ENCODE data around the gene BABAM2. TPM values are rescaled to one million over a fixed set of nuclear protein-coding genes. Genes with fewer than 3 reads are reported as not detected.
A peak's percentile ranks its signal among the peaks of the same experiment; 100 is the strongest.
"Not testable (repeated sequence)": the region's sequence is repeated elsewhere in the genome, so short reads cannot be mapped to it uniquely, and the experiment has no call there.

The BABAM2 gene
- total RNA-seq, 1 experiment from 2014 or later = 33.1 TPM

DNA sequence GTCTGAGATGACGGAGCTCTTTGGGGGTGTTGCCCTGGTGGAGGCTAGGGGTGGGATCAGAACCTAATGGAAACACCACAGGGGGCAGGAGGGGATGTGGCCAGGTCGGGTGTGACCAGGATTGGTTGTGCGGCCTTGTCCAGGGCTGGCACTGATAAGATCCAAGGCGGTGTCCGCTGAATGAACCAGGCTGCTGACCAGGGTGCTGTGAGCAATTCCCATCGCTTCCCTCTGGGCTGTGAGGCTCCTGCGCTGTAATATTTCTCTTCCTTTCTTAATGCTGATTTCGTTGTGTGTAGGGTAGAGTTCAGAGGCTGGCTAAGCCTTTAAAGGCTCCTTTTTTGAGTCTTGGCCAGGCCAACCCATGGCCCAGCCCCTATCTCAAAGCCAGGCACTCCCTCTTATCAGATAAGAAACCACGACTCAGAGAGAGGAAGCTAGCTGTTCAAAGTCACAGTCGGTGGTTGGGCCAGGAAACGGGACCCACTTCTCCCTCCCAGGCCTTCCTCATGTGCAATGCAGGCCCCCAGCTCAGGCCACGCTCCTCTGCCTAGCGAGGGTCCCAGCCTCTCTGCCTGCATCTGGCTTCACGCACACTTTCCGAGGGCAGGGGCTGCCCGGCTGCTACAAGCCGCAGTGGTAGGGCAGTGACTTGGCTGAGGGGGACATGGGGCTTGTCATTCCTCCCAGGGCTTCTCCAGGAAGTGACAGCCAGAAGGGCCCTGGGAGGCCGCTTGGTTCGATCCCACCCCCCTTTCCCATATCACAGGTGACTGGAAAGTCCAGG, 476.2 kb downstream of the BABAM2 start:
- H3K4me3 ChIP-seq = no peak overlapping the region
- no peak for DNase-seq

DNA sequence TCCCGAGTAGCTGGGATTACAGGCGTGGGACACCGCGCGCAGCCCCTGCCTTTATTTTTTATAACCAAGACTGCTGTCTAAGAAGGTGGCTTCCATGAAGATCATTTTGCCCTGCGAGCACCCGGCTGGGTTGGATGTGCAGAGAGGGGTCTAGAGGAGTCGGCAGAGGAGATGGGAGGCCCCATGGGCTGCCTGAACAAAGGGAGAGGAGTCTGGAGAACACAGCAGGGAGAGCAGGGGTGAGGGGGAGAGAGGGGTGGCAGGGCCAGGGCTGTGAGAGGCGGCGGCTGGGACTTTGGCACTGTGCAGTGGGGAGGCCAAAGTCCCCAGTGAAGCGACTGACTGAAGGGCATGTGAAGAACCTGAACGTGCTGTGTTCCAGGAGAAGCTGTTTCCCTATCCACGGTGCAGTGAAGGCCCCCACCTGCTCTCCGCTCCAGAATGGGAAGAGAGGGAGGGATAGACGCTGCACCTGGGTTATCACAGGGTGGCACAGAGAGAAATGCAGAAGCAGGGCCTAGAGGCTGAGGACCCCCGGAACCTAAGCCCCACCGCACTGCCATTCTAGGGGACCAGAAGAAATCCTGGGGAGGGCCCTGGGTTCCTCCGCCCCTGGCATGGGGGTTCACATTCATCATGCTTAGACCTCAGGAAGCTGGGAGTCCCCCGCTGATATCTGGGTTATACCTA, 477.3 kb downstream of the BABAM2 start:
- Histone ChIP-seq H3K27me3 (no peaks in the 10 kb centered on the region), H3K36me3 (no peaks in the 10 kb centered on the region), H3K9me3 (no peaks in the 10 kb centered on the region), H3K4me3 (no peak overlapping the region)
- DNase-seq = no peak

More for the DNA sequence above, 476.2 kb downstream of the BABAM2 start:
- no peaks in the 10 kb centered on the region for H3K27me3 ChIP-seq
- H3K9me3 ChIP-seq = no peaks in the 10 kb centered on the region
- no peaks in the 10 kb centered on the region for H3K36me3 ChIP-seq

DNA sequence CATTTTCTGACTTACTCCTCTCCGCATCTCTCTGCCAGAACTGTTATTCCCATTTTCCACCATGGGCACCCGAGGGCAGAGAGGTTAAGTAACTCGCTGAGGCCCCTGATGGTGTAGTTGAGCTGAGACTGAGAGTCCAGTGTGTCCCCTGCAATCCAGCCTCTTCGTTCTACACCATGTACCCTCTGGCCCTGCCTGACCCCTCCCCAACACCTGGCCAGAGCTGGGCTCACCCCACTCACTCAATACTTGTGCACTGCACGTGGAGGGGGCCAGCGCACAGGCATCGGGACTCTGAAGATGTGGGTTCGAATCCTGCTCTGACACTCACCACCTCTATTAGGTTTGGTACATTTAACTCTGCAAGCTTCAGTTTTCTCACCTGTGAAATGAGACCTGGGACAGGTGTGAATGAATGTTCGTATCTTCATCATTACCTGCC, 477.8 kb downstream of the BABAM2 start:
- no peak for DNase-seq
- Histone ChIP-seq H3K27me3 (no peaks in the 10 kb centered on the region), H3K4me3 (no peak overlapping the region), H3K36me3 (no peaks in the 10 kb centered on the region), H3K9me3 (no peaks in the 10 kb centered on the region)

DNA sequence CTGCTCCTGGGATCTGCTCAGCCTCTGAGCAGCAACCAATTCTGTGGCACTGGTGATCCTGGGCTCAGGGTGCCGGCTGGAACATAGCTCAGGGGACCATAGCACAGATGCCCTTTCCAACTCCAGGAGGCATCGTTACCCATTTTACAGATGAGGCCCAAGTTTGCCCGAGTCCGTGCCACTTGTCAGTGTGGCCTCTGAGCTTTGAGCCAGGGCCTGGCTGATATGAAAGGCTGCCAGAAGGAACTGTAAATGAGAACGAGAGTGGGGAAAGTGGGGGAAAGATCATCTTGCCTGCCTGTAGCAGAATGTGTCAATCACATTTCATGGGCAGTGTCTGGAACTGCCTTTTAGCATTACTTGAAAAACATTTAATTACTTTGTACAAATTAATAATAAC, 478.8 kb downstream of the BABAM2 start:
- Histone ChIP-seq H3K9me3 (no peaks in the 10 kb centered on the region), H3K36me3 (no peaks in the 10 kb centered on the region), H3K27me3 (no peaks in the 10 kb centered on the region), H3K4me3 (no peak overlapping the region)
- DNase-seq = no peak

DNA sequence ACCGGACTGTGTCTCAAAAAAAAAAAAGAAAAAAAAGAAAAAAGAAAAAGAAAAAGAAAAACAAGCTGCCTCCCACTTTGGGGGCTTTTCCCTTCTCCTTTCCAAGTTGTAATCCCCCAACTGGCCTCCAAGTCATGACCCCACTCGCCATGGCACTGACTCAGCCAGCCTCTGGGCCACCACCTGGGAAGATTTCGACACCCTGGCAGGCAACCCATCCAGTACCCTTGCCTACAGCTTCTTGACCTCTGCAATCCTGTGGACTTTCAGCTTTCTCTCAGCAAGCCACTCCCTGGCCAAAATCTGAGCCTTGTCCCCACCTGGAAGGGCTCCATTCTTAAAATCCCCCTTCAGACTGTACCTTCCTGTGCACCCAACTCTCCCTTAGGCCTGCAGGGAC, 479.8 kb downstream of the BABAM2 start:
- peak; percentile 64 for DNase-seq
- H3K27me3 ChIP-seq = no peaks in the 10 kb centered on the region

DNA sequence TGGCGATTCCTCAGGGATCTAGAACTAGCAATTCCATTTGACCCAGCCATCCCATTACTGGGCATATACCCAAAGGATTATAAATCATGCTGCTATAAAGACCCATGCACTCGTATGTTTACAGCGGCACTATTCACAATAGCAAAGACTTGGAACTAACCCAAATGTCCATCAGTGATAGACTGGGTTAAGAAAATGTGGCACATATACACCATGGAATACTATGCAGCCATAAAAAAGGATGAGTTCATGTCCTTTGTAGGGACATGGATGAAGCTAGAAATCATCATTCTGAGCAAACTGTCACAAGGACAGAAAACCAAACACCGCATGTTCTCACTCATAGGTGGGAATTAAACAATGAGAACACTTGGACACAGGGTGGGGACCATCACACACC, 481.2 kb downstream of the BABAM2 start:
- not testable (repeated sequence) for H3K27me3 ChIP-seq, H3K9me3 ChIP-seq, H3K4me3 ChIP-seq, DNase-seq, H3K36me3 ChIP-seq

More for the DNA sequence above, 479.8 kb downstream of the BABAM2 start:
- H3K4me3 ChIP-seq = no peak overlapping the region
- H3K9me3 ChIP-seq = no peaks in the 10 kb centered on the region
- no peaks in the 10 kb centered on the region for H3K36me3 ChIP-seq

DNA sequence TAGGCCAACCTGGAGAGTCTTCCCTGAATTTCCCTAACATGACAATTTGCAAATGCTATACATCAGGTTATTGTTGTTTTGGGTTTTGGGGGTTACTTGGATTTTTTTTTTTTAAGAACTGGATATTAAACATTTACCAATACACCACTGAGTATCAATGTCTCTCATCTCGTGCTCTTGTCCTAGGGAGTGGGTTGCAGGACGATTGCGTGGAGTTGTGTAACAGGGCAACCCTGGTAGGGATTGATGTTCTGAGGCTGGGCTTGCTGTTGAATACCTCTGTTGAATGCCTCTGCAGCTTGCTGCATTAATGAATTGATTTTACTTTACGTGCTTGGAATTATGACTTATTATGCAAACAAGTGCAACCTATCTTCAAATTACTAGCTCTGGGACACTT, 483.3 kb downstream of the BABAM2 start:
- Histone ChIP-seq H3K4me3 (no peak overlapping the region), H3K9me3 (no peaks in the 10 kb centered on the region), H3K36me3 (no peaks in the 10 kb centered on the region), H3K27me3 (no peaks in the 10 kb centered on the region)
- DNase-seq = no peak

DNA sequence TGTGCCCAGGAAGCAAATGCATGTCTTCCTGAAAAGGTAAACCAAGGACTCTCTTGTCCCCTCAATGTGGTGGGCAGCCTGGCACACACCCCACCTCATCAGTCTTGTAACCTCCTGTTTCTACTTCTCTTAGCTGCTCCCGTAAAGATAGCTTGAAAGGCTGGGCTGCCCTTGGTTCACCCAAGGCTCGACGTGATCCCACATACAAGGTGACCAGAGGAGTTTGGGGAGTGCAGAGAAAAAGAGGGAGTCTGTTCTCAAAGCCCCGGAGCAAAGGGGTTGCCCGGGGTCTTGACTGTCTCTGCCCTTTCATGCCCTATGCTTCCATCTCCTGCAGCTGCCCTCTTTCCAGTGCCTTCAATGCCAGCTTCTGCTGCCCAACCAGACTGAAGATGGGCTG, 483.8 kb downstream of the BABAM2 start:
- H3K27me3 ChIP-seq = no peaks in the 10 kb centered on the region
- DNase-seq = no peak
- no peaks in the 10 kb centered on the region for H3K9me3 ChIP-seq
- no peaks in the 10 kb centered on the region for H3K36me3 ChIP-seq
- H3K4me3 ChIP-seq = no peak overlapping the region

DNA sequence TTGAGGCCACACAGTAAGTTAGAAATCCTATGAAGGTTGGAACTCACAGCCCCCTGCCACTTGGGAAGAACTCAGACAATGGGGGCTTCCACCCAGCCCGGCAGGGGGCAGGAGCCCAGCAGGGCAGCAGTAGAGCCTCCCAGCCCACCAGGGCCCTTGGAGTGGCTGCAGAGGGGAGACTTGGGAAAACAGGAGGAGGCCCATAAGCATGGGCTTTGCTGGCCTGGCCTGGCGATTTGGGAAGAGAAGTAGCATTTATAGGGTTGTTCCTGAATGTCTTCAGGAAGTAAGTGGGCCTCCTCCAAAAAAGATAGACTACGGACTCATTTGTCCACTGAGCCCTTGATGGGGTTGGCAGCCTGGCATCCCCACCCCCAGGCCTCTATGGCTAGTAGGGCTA, 484.7 kb downstream of the BABAM2 start:
- no peak for DNase-seq
- Histone ChIP-seq H3K4me3 (no peak overlapping the region), H3K36me3 (no peaks in the 10 kb centered on the region), H3K27me3 (no peaks in the 10 kb centered on the region), H3K9me3 (no peaks in the 10 kb centered on the region)

DNA sequence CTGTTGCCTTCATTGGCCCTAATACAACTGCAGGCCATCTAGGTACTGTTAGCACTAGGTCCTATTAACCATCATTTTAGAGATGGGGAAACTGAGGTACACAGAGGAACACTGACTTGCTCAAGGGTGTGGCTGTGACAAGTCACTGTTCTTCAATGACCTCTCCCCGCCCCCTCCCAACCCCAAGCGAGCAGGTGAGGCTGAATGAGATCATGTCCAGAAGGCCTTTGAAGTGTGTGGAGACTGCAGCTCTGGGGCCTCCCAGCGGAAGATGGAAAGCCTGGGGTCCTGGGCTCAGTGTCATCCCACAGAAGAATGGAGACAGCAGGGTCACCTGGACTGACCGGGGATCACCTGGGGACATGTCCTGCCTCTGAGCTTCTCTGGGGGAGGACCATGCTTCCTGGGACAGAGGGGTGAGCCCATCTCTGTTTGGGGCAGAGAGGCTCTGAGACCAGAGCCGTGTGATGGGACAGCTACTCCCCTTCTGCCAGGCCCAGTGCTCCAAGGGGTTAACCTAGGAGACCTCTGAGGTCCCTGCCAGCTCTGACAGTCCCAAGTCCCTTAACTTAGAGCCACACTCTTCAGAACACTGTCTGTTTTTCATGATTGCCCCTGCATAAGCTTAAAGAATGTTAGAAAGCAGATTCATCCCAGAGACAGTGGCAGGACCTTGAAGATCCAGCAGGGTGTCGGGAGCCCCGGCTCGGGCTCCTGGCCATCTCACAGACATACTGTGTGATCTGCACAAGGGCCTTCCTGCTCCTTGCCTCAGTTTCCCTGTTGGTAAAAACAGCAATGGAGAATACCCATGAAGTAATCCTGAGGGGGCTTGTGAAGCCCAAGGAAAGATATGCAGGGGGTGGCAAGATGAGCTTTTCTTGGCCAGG, 485.5 kb downstream of the BABAM2 start:
- Histone ChIP-seq H3K27me3 (no peaks in the 10 kb centered on the region), H3K4me3 (no peak overlapping the region), H3K36me3 (no peaks in the 10 kb centered on the region), H3K9me3 (no peaks in the 10 kb centered on the region)
- no peak for DNase-seq

DNA sequence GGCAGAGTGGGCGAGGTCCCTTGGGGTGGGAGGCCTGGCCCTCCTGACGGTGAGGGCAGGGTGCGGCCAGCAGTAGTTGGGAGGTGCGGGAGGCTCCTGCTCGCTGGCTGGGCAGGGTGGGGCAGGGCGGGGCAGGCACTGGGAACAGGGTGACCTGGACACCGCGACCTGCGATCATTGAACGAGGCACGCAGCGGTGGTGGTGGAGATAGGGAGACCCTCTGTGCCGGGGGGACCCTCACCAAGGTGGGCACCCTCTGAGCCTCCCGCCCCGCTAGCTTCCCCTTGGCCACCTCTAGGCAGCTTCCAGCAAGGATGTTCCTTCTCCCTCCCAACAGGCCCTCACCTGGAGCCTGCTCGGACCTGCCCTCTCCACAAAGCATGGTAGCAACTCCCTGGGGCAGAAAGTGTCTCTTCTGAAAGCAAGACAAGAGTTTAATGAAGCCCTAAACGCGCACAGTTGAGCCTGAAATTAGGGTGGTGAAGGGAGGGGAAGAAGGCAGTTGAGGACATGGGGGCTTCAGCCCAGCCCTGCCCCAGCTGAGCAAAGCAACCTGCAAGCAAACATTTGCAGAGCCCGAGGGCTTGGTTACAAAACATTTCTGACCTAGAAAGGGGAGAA, 486.8 kb downstream of the BABAM2 start:
- Histone ChIP-seq H3K4me3 (no peak overlapping the region), H3K36me3 (no peaks in the 10 kb centered on the region), H3K9me3 (no peaks in the 10 kb centered on the region), H3K27me3 (no peaks in the 10 kb centered on the region)
- no peak for DNase-seq

DNA sequence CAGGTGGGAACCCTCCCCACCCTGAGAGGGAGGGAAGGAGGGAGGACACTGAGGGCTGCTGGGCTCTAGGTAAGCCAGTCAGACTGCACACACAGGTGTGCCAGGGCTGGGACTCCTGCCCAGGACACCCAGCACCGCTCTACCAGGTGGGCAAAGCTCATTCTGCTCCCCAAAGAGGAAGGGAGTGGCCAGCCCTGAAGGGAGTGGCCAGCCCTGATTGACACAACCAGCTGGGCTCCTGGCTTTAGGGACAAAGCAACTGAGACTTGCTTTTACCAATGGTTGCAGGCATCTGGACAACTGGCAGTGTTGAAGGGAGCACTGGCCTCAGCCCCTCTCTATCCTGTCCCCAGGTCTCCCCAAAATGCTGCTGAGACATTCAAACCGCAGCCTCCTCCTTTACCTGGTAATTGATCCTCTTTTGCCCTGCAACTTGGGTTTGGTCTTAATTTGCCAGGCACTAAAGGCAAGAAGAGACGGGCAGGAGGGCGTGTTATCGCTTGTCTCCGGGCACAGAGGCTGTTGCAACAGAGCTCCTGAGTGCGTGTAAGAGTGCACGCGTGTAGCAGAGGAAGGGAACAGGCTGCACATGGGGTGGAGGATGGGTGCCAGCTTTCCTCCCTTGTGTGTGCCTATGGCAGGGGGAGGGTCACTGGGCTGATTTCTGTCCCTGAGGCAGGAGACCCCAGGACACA, 487.6 kb downstream of the BABAM2 start:
- H3K27me3 ChIP-seq = no peaks in the 10 kb centered on the region
- H3K4me3 ChIP-seq = no peak overlapping the region
- no peaks in the 10 kb centered on the region for H3K9me3 ChIP-seq
- DNase-seq = no peak
- no peaks in the 10 kb centered on the region for H3K36me3 ChIP-seq

DNA sequence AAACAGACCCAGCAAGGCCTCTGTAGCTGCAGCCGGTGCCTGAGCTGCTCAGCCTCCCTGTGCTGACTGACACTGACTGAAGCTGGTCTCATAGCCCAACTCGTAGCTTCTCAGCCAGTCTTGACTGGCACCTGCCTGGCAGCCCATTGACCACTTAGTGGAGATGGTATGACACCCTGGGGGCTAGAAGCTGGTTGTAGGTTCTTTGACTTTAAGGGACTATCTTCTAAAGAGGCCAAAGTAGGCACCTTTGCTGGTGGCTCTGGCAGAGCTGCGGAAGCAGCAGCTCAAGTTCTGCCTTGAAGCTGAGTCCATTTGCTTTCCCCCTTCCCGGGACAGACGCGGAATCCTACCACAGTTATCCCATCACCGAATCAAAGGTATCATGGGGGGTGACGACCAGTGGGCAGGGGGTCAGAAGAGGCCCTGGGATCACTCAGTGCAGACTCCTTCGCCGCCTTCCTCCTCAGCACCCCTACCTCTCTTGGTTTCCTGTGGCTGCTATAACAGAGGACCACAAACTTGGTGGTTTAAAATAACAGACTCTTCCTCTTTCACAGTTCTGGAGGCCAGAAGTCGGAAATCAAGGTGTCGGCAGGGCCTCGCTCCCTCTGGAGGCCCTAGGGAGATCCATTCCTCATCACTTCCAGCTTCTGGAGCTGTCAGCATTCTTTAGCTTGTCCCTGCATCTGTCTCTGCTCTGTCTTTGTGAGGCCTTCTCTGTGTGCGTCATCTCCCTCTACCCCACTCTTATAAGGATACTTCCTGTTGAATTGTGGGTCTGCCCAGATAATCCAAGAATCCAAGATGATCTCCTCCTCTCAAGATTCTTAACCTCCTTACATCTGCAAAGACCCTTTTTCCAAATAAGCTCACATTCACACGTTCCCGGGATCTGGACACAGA, 488.4 kb downstream of the BABAM2 start:
- H3K4me3 ChIP-seq = no peak overlapping the region
- no peaks in the 10 kb centered on the region for H3K27me3 ChIP-seq
- no peaks in the 10 kb centered on the region for H3K9me3 ChIP-seq
- no peaks in the 10 kb centered on the region for H3K36me3 ChIP-seq
- no peak for DNase-seq

DNA sequence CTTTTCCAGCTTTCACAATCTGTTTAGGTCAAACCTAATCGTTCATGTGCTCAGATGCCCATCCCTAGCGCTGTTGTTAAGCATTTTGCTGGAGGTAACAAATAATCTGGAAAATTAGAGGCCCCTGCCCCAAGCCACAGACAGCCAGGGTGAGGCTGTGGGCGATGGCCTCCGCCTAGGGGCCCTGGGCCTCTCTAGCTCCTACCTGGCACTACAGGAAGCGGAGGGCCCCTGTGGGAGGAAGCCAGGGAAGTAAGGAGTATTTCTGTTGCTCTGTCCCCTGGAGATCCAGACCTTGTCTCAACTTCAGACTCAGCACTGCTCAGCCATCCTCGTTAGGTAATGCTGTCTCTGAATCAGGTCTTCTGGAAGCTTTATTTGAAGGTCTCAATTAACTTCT, 489.7 kb downstream of the BABAM2 start:
- no peaks in the 10 kb centered on the region for H3K36me3 ChIP-seq
- H3K9me3 ChIP-seq = no peaks in the 10 kb centered on the region
- H3K27me3 ChIP-seq = no peaks in the 10 kb centered on the region
- no peak for DNase-seq
- H3K4me3 ChIP-seq = no peak overlapping the region
